ENCODE data around the gene ADAMTS1. TPM values are rescaled to one million over a fixed set of nuclear protein-coding genes. Genes with fewer than 3 reads are reported as not detected.

Gene ADAMTS1
- total and polyA plus RNA-seq, 2 experiments from 2014 or later: 110 to 136 TPM

- no peak overlapping the region for H3K27ac ChIP-seq
- no peaks in the 10 kb centered on the region for H3K9me3 ChIP-seq (ENCODE audit: low read depth)
- 25% methylated on average over 1 of the region's 1 CpG for WGBS (ENCODE audit: low lambda C conversion rate, missing lambda C conversion rate)
- no peak overlapping the region for H3K4me3 ChIP-seq
- no peaks in the 10 kb centered on the region for H3K79me2 ChIP-seq
- H3K27me3 ChIP-seq: no peaks in the 10 kb centered on the region
- no peak for DNase-seq (ENCODE audit: low spot score)
- H2AFZ ChIP-seq: no peak overlapping the region
- no peaks in the 10 kb centered on the region for H3K4me1 ChIP-seq (ENCODE audit: insufficient read depth)
- no peaks in the 10 kb centered on the region for H3K9me2 ChIP-seq (replicated peaks; ENCODE audit: insufficient read depth)
- H4K20me1 ChIP-seq (ENCODE audit: insufficient read depth, poor library complexity, severe bottlenecking): no peaks in the 10 kb centered on the region
- TF ChIP-seq EZH2 (IDR thresholded peaks at IDR 0.05; ENCODE audit: borderline replicate concordance) (no peak), EZH2phosphoT487 (IDR thresholded peaks at IDR 0.05; ENCODE audit: low read depth, severe bottlenecking, unreplicated experiment) (no peak)
- TF ChIP-seq, protein P1, sequence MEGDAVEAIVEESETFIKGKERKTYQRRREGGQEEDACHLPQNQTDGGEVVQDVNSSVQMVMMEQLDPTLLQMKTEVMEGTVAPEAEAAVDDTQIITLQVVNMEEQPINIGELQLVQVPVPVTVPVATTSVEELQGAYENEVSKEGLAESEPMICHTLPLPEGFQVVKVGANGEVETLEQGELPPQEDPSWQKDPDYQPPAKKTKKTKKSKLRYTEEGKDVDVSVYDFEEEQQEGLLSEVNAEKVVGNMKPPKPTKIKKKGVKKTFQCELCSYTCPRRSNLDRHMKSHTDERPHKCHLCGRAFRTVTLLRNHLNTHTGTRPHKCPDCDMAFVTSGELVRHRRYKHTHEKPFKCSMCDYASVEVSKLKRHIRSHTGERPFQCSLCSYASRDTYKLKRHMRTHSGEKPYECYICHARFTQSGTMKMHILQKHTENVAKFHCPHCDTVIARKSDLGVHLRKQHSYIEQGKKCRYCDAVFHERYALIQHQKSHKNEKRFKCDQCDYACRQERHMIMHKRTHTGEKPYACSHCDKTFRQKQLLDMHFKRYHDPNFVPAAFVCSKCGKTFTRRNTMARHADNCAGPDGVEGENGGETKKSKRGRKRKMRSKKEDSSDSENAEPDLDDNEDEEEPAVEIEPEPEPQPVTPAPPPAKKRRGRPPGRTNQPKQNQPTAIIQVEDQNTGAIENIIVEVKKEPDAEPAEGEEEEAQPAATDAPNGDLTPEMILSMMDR (IDR thresholded peaks at IDR 0.05; ENCODE audit: poor library complexity): no peak
- no peaks in the 10 kb centered on the region for H3K36me3 ChIP-seq (replicated peaks; ENCODE audit: insufficient read depth, low read depth)
- no peak overlapping the region for H3K4me2 ChIP-seq
Measured at GRCh38 chr21:26814386-26814785, 30.8 kb downstream of the ADAMTS1 start.

GRCh38 chr21:26813426-26813998, 31.7 kb downstream of the ADAMTS1 start:
- TF ChIP-seq EZH2 (IDR thresholded peaks at IDR 0.05; ENCODE audit: borderline replicate concordance): no peak
- TF ChIP-seq EZH2phosphoT487 (IDR thresholded peaks at IDR 0.05; ENCODE audit: low read depth, severe bottlenecking, unreplicated experiment): no peak
- TF ChIP-seq, protein P1 (IDR thresholded peaks at IDR 0.05; ENCODE audit: poor library complexity): no peak
- 63% methylated on average over 8 of the region's 8 CpGs for WGBS (ENCODE audit: low lambda C conversion rate, missing lambda C conversion rate)
- Histone ChIP-seq H3K9me3 (ENCODE audit: low read depth) (no peaks in the 10 kb centered on the region), H3K27me3 (no peaks in the 10 kb centered on the region), H3K4me1 (ENCODE audit: insufficient read depth) (no peaks in the 10 kb centered on the region), H3K9me2 (replicated peaks; ENCODE audit: insufficient read depth) (no peaks in the 10 kb centered on the region), H4K20me1 (ENCODE audit: insufficient read depth, poor library complexity, severe bottlenecking) (no peaks in the 10 kb centered on the region), H3K36me3 (replicated peaks; ENCODE audit: insufficient read depth, low read depth) (no peaks in the 10 kb centered on the region), H3K79me2 (no peaks in the 10 kb centered on the region), H3K27ac (no peak overlapping the region), H2AFZ (no peak overlapping the region), H3K4me2 (no peak overlapping the region), H3K4me3 (no peak overlapping the region)
- no peak for DNase-seq (ENCODE audit: low spot score)

DNA sequence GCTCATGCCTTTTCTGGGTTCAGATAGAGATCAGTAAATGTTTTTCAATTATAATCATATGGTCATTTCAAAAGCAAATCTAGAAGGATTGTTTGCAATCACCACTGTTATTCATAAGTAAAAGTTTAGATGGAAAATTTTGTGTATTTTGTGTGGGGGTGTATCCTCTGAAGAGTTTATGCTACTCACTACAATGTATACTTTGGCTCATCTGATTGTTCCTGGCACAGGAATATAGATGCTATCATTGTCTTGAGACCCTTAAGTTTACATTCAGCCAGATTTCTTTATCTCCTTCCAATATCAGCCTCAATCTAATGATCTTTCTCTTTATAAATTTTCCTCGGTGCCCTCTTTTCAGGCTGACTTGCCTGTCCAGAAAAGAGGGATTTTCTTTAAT, 33.0 kb downstream of the ADAMTS1 start:
- no peak overlapping the region for H3K4me2 ChIP-seq
- H3K79me2 ChIP-seq: no peaks in the 10 kb centered on the region
- H3K36me3 ChIP-seq (replicated peaks; ENCODE audit: insufficient read depth, low read depth): no peaks in the 10 kb centered on the region
- no peak overlapping the region for H3K27ac ChIP-seq
- no peaks in the 10 kb centered on the region for H3K4me1 ChIP-seq (ENCODE audit: insufficient read depth)
- H3K9me3 ChIP-seq (ENCODE audit: low read depth): no peaks in the 10 kb centered on the region
- H2AFZ ChIP-seq: no peak overlapping the region
- WGBS (ENCODE audit: low lambda C conversion rate, missing lambda C conversion rate): 88% methylated on average over 1 of the region's 1 CpG
- H4K20me1 ChIP-seq (ENCODE audit: insufficient read depth, poor library complexity, severe bottlenecking): no peaks in the 10 kb centered on the region
- no peak overlapping the region for H3K4me3 ChIP-seq
- no peaks in the 10 kb centered on the region for H3K27me3 ChIP-seq
- TF ChIP-seq EZH2phosphoT487 (IDR thresholded peaks at IDR 0.05; ENCODE audit: low read depth, severe bottlenecking, unreplicated experiment): no peak
- TF ChIP-seq, protein P1 (IDR thresholded peaks at IDR 0.05; ENCODE audit: poor library complexity): no peak
- no peak for TF ChIP-seq EZH2 (IDR thresholded peaks at IDR 0.05; ENCODE audit: borderline replicate concordance)
- H3K9me2 ChIP-seq (replicated peaks; ENCODE audit: insufficient read depth): no peaks in the 10 kb centered on the region
- no peak for DNase-seq (ENCODE audit: low spot score)
